ENCODE results near the gene SERPING1. TPM values are rescaled to one million over a fixed set of nuclear protein-coding genes. Genes with fewer than 3 reads are reported as not detected.

The SERPING1 gene
- total RNA-seq, 1 donor from 2014 or later: 94.6 TPM

DNA sequence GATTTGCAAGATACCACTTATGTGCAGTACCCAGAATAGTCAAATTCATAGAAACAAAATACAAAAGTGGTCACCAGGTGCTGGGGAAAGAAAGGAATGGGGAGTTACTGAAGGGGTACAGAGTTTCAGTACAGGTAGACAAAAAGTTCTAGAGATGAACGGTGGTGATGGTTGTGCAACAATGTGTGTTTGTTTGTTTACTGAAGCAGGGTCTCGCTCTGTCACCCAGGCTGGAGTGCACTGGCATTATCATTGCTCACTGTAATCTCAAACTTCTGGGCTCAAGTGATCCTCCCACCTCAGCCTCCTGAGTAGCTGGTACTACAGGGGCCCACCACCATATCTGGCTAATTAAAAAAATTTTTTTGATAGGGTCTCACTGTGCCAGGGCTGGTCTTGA lies 42.1 kb upstream of the SERPING1 start:
- H3K27me3 ChIP-seq (ENCODE audit: low read depth): no peaks in the 10 kb centered on the region
- no peaks in the 10 kb centered on the region for H3K9me3 ChIP-seq (replicated peaks)
- no peak for DNase-seq
- intact Hi-C loops (cut with micrococcal nuclease): no loop called here
- H3K4me3 ChIP-seq: no peak overlapping the region
- TF ChIP-seq, protein P1, sequence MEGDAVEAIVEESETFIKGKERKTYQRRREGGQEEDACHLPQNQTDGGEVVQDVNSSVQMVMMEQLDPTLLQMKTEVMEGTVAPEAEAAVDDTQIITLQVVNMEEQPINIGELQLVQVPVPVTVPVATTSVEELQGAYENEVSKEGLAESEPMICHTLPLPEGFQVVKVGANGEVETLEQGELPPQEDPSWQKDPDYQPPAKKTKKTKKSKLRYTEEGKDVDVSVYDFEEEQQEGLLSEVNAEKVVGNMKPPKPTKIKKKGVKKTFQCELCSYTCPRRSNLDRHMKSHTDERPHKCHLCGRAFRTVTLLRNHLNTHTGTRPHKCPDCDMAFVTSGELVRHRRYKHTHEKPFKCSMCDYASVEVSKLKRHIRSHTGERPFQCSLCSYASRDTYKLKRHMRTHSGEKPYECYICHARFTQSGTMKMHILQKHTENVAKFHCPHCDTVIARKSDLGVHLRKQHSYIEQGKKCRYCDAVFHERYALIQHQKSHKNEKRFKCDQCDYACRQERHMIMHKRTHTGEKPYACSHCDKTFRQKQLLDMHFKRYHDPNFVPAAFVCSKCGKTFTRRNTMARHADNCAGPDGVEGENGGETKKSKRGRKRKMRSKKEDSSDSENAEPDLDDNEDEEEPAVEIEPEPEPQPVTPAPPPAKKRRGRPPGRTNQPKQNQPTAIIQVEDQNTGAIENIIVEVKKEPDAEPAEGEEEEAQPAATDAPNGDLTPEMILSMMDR (IDR thresholded peaks at IDR 0.05; ENCODE audit: borderline replicate concordance): no peak
- H3K36me3 ChIP-seq: peaks cover 87% of the 10 kb centered on the region
- no peaks in the 10 kb centered on the region for H3K4me1 ChIP-seq
- no peak overlapping the region for H3K27ac ChIP-seq (replicated peaks)

GRCh38 chr11:57556041-57556440 lies 41.4 kb upstream of the SERPING1 start:
- H3K4me3 ChIP-seq: no peak overlapping the region
- TF ChIP-seq, protein P1 (IDR thresholded peaks at IDR 0.05; ENCODE audit: borderline replicate concordance): no peak
- DNase-seq: no peak

DNA sequence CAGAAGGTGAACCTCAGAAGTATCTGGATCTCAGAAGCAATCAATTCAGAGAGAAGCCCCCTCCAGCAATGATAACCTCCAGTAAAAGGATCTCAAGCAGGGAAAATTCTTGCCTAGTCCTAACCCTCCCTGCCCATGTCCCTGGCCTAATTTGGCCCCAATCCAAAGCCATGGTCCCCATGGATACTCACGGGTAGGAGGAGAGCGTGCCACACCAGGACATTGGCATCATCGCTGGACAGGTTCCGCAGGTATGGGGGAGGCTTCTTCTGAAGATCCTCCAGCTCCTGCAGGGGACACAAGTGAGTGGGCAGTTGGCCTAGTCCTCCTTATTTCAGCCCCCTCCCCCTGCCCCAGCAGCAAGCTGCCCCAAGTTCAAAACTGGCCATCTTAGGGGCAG lies 37.3 kb upstream of the SERPING1 start:
- H3K36me3 ChIP-seq: peaks cover 44% of the 10 kb centered on the region
- no peaks in the 10 kb centered on the region for H3K9me3 ChIP-seq (replicated peaks)
- no peak for DNase-seq
- H3K4me3 ChIP-seq: no peak overlapping the region
- intact Hi-C loops (cut with micrococcal nuclease): no loop called here
- TF ChIP-seq, protein P1 (IDR thresholded peaks at IDR 0.05; ENCODE audit: borderline replicate concordance): no peak
- H3K27ac ChIP-seq (replicated peaks): no peak overlapping the region
- H3K4me1 ChIP-seq: peaks cover 4% of the 10 kb centered on the region
- no peaks in the 10 kb centered on the region for H3K27me3 ChIP-seq (ENCODE audit: low read depth)

More at GRCh38 chr11:57556041-57556440, 41.4 kb upstream of the SERPING1 start:
- H3K27me3 ChIP-seq (ENCODE audit: low read depth): no peaks in the 10 kb centered on the region
- no peaks in the 10 kb centered on the region for H3K9me3 ChIP-seq (replicated peaks)
- H3K27ac ChIP-seq (replicated peaks): no peak overlapping the region
- intact Hi-C loops (cut with micrococcal nuclease): no loop called here
- peaks cover 80% of the 10 kb centered on the region for H3K36me3 ChIP-seq
- no peaks in the 10 kb centered on the region for H3K4me1 ChIP-seq

GRCh38 chr11:57562596-57562995 lies 34.9 kb upstream of the SERPING1 start:
- intact Hi-C loops (cut with micrococcal nuclease): no loop called here
- no peak for DNase-seq
- Histone ChIP-seq H3K4me3 (no peak overlapping the region), H3K27ac (replicated peaks) (no peak overlapping the region), H3K27me3 (ENCODE audit: low read depth) (no peaks in the 10 kb centered on the region), H3K4me1 (peaks cover 28% of the 10 kb centered on the region), H3K36me3 (peaks cover 20% of the 10 kb centered on the region), H3K9me3 (replicated peaks) (no peaks in the 10 kb centered on the region)
- TF ChIP-seq, protein P1 (IDR thresholded peaks at IDR 0.05; ENCODE audit: borderline replicate concordance): no peak

DNA sequence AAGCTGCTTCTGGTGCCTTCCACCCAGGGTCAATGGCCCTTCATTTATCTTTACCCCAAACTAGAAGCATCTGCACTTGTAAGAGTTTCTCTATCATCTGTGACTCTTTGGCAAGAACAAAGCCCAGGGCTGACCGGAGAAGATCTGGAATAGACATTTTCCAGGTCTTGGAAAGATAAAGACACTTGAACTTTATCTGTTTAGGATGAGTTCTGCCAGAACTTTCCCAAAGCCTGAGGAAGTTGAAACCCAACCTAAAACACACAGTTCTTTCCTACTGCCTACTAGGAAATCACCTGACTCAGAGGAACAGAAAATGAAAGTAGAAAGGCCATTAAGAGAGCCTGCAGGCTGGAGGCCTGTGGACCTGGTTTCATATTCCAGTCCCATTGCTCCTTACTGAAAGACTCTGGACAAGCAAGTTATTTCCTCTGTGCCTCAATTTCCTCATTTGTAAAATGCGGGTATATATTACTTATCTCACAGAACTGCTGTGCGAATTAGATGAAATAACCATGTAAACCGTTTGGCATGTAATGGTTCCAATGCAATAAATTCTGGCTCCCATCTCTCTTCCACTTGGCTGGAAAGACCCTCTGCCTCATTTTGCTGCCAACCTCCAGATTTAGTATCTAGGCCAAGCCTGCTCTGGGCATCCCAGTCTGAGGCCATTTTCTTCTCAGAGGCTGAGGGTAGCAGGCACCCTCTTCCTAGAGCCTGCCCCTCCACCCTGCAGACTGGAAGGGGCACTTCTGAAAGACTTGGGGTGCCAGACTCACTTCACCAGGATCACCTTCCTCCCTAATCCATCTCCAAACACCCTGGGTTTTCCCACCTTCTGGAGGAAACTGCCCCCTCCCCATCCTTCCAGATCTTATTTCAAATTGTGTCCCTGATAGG lies 31.2 kb upstream of the SERPING1 start:
- Histone ChIP-seq H3K4me3 (peak overlapping the region; percentile 85), H3K9me3 (replicated peaks) (no peaks in the 10 kb centered on the region), H3K36me3 (no peaks in the 10 kb centered on the region), H3K4me1 (peaks cover 40% of the 10 kb centered on the region), H3K27me3 (ENCODE audit: low read depth) (peaks cover 8% of the 10 kb centered on the region), H3K27ac (replicated peaks) (peak overlapping the region; percentile 90)
- TF ChIP-seq, protein P1 (IDR thresholded peaks at IDR 0.05; ENCODE audit: borderline replicate concordance): no peak
- no peak for DNase-seq
- intact Hi-C loops (cut with micrococcal nuclease): loop anchor here (5.0 kb wide), 1 partner anchor 76 kb away; no protein-coding TSS in a partner anchor
